Central memory CD8-positive, alpha-beta T cell (primary cell): ENCODE measurements around the gene AGRN.
"Not testable (repeated sequence)": the region's sequence is repeated elsewhere in the genome, so short reads cannot be mapped to it uniquely, and the experiment has no call there.

Experiments
- ATAC-seq: fragments of 150-1000 bp; cut with Tn5 transposase; replicated peaks from 2 replicates; pipeline ENCODE4 v1.10.0; 2022; ENCODE audit warnings: mild to moderate bottlenecking, moderate FRiP score, moderate number of reproducible peaks; ENCODE audit not compliant: poor library complexity, severe bottlenecking; ENCODE audit errors: extremely low read depth
- DNase-seq, 2 donors: peaks; one replicate each; pipeline ENCODE4 v3.0.0; 2021; ENCODE audit warnings: low spot score in 2 of 2
- H3K27ac Mint-ChIP-seq: one replicate; pipeline ENCODE4 v1.8.0; 2022; ENCODE audit warnings: low read depth, mild to moderate bottlenecking, moderate library complexity, mixed read lengths
- H3K27me3 Mint-ChIP-seq: one replicate; pipeline ENCODE4 v1.8.0; 2022; ENCODE audit warnings: mixed read lengths
- H3K36me3 Mint-ChIP-seq: one replicate; pipeline ENCODE4 v1.8.0; 2022; ENCODE audit warnings: mild to moderate bottlenecking, moderate library complexity, mixed read lengths; ENCODE audit not compliant: insufficient read depth
- H3K4me1 Mint-ChIP-seq: one replicate; pipeline ENCODE4 v1.8.0; 2022; ENCODE audit warnings: mixed read lengths
- H3K4me3 Mint-ChIP-seq: one replicate; pipeline ENCODE4 v1.8.0; 2022; ENCODE audit warnings: mild to moderate bottlenecking, moderate library complexity, mixed read lengths
- H3K9me3 Mint-ChIP-seq: one replicate; pipeline ENCODE4 v1.8.0; 2022; ENCODE audit warnings: mixed read lengths

The AGRN gene

GRCh38 chr1:1020000-1020404, at the start of gene AGRN:
Gene AGRN (plus strand): TSS chr1:1020120. CDS start chr1:1020173, 53 bp downstream.
- no peaks in the 10 kb centered on the region for H3K9me3 Mint-ChIP-seq

DNA sequence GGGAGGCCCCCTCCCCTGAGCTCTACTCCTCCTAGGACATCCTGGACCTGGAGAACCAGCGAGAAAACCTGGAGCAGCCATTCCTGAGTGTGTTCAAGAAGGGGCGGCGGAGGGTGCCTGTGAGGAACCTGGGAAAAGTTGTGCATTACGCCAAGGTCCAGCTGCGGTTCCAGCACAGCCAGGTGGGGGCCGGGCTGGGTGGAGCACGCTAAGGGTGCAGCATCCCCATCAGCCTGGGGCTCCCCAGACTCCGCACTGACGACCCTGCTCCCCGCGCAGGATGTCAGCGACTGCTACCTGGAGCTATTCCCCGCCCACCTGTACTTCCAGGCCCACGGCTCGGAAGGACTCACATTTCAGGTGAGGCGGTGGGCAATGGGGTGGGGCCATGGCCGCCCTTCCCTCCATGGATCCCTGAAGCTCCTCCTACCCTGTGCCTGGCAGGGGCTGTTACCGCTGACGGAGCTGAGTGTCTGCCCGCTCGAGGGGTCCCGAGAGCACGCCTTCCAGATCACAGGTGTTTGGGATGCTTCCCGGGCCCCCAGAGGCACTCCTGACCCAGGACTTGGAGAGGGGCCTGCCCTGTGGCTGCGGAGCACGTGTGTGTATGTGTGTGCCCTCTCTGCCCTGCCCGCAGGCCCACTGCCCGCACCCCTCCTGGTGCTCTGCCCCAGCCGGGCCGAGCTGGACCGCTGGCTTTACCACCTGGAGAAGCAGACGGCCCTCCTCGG, 49.5 kb upstream of the AGRN start:
- DNase-seq (no peak), ATAC-seq (no peak)
- Mint-ChIP-seq H3K27me3 (peaks cover 10% of the 10 kb centered on the region), H3K4me1 (no peaks in the 10 kb centered on the region), H3K9me3 (no peaks in the 10 kb centered on the region), H3K36me3 (no peaks in the 10 kb centered on the region), H3K4me3 (no peak overlapping the region), H3K27ac (no peak overlapping the region)

More at GRCh38 chr1:1020000-1020404, at the start of gene AGRN:
- H3K27me3 Mint-ChIP-seq = peaks cover 16% of the 10 kb centered on the region
- H3K4me1 Mint-ChIP-seq = peaks cover 6% of the 10 kb centered on the region
- DNase-seq (no peak), ATAC-seq (no peak)
- H3K4me3 Mint-ChIP-seq = peak within 1 kb of the TSS; percentile 55
- peaks cover 2% of the 10 kb centered on the region for H3K36me3 Mint-ChIP-seq
- H3K27ac Mint-ChIP-seq = no peak within 1 kb of the TSS

DNA sequence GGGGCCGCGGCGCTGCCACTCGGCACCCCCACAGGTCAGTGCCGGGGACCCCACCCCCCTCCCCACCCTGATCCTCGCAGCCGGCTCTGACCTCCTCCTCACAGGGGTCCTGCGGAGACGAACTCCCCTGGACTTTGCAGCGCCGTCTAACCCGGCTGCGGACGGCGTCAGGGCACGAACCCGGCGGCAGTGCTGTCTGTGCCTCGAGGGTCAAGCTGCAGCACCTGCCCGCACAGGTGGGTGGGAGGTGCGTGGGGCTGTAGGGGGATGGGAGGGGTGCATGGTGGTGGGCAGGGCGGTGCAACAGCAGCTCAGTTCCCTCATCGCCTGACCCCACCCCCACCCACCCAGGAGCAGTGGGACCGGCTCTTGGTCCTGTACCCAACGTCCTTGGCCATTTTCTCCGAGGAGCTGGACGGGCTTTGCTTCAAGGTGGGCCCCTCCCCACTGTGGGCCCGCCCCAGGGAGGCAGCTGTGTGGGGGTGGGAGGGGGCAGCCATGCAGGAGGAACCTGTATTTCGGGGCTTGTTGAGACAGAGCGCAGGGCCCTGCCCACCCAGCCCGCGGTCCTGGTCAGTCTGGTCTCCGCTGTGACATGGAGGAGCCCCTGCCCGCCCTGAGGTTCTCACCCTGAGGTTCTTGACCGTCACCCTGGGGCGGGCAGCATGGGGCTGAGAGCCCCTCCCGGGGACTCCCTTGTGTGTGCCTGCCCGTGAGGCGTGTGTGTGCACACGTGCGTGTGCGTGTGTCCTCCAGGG, 48.8 kb upstream of the AGRN start:
- Mint-ChIP-seq H3K27ac (no peak overlapping the region), H3K27me3 (peaks cover 17% of the 10 kb centered on the region), H3K36me3 (peaks cover 2% of the 10 kb centered on the region), H3K4me1 (peaks cover 5% of the 10 kb centered on the region), H3K4me3 (no peak overlapping the region), H3K9me3 (no peaks in the 10 kb centered on the region)
- ATAC-seq = no peak
- DNase-seq = no peak

DNA sequence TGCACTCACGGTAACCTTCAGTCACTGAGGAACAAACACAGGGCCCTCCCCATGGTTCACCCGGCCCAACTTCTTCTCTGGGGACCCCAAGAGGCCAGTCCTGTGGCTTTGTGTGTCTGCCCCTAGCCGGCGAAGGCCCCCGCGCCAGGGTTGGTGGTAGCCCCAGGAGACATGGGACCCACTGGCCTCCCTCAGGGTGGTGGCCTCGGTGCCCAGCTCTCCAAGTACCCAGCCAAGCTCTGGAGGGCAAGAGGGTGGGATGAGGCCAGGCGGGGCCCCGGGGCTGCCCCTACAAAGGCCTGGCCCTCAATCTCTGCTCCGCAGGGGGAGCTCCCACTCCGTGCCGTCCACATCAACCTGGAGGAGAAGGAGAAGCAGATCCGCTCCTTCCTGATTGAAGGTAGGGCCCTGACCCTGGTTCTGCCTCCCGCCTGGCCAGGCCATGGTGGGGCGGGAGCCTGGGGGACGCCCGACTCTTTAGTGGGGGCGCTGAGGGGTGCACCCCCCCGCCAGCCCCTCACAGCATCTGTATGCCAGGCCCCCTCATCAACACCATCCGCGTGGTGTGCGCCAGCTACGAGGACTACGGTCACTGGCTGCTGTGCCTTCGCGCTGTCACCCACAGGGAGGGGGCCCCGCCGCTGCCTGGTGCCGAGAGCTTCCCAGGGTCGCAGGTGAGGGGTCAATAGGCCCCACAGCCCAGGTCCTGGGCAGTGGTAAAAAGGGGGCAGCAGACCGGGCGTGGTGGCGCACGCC, 48.0 kb upstream of the AGRN start:
- H3K4me1 Mint-ChIP-seq = peaks cover 5% of the 10 kb centered on the region
- no peak for DNase-seq
- peaks cover 2% of the 10 kb centered on the region for H3K36me3 Mint-ChIP-seq
- H3K9me3 Mint-ChIP-seq = no peaks in the 10 kb centered on the region
- no peak for ATAC-seq
- H3K4me3 Mint-ChIP-seq = no peak overlapping the region
- no peak overlapping the region for H3K27ac Mint-ChIP-seq
- H3K27me3 Mint-ChIP-seq = peaks cover 17% of the 10 kb centered on the region

DNA sequence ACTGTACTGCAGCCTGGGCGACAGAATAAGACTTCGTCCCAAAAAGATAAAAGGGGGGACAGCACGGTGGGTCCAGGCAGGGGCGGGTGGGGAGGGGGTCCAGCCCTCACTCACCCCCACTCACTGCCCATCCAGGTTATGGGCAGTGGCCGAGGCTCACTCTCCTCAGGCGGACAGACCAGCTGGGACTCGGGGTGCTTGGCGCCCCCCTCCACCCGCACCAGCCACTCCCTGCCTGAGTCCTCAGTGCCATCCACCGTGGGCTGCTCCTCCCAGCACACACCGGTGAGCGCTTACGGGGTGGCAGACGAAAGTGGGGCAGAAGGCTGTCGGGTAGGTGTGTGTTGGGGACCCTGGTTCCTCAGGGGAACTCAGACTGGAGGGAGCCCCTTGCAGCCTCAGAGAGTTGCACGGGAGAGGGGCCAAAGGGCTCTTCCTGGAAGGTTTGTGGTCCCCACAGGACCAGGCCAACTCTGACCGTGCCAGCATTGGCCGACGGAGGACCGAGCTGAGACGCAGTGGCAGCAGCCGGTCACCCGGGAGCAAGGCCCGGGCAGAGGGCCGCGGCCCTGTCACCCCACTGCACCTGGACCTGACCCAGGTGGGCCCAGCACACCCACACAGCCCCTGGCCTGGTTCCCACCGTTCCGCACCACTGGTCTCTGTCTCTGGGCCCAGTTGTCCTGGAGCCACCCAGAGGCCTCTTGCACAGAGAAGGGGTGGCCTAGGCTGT, 47.0 kb upstream of the AGRN start:
- H3K4me3 Mint-ChIP-seq = no peak overlapping the region
- H3K27ac Mint-ChIP-seq = no peak overlapping the region
- H3K36me3 Mint-ChIP-seq = peaks cover 2% of the 10 kb centered on the region
- peaks cover 5% of the 10 kb centered on the region for H3K4me1 Mint-ChIP-seq
- H3K9me3 Mint-ChIP-seq = no peaks in the 10 kb centered on the region
- ATAC-seq = no peak
- no peak for DNase-seq
- H3K27me3 Mint-ChIP-seq = peaks cover 17% of the 10 kb centered on the region

GRCh38 chr1:973459-974292, 46.2 kb upstream of the AGRN start:
- no peak for DNase-seq
- Mint-ChIP-seq H3K36me3 (peaks cover 2% of the 10 kb centered on the region), H3K4me1 (peaks cover 10% of the 10 kb centered on the region), H3K4me3 (no peak overlapping the region), H3K27me3 (peaks cover 17% of the 10 kb centered on the region), H3K27ac (no peak overlapping the region), H3K9me3 (no peaks in the 10 kb centered on the region)
- no peak for ATAC-seq

GRCh38 chr1:974293-974640, 45.7 kb upstream of the AGRN start:
- H3K36me3 Mint-ChIP-seq = peaks cover 2% of the 10 kb centered on the region
- ATAC-seq (no peak), DNase-seq (no peak)
- no peaks in the 10 kb centered on the region for H3K9me3 Mint-ChIP-seq
- peaks cover 17% of the 10 kb centered on the region for H3K27me3 Mint-ChIP-seq
- H3K27ac Mint-ChIP-seq = no peak overlapping the region
- no peak overlapping the region for H3K4me3 Mint-ChIP-seq
- H3K4me1 Mint-ChIP-seq = peaks cover 10% of the 10 kb centered on the region

- peak overlapping the region; percentile 56 for H3K4me3 Mint-ChIP-seq
- H3K27me3 Mint-ChIP-seq = peaks cover 17% of the 10 kb centered on the region
- peaks cover 2% of the 10 kb centered on the region for H3K36me3 Mint-ChIP-seq
- H3K27ac Mint-ChIP-seq = no peak overlapping the region
- no peaks in the 10 kb centered on the region for H3K9me3 Mint-ChIP-seq
- no peak for ATAC-seq
- H3K4me1 Mint-ChIP-seq = peaks cover 10% of the 10 kb centered on the region
- DNase-seq = no peak
Measured at GRCh38 chr1:974687-975328, 45.1 kb upstream of the AGRN start.

DNA sequence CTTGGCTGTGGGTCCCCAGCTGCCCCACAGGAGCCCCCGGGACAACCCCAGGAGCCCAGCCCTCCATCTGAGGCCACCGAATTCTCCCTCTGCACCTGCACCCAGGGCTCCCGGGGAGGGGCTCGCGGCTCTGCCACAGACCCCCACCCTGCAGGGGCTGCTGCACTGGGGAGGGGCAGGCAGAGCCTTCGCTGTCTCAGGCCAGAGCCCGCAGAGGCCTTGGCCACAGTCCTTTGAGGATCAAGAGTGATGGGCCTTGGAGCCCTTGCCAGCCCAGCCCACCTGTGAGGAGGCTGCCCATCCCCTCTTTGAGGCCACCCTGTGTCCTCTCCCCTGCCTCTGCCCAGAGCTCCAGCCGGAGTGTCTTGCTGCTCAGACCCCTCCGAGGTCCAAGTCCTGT, 44.6 kb upstream of the AGRN start:
- Mint-ChIP-seq H3K4me1 (peaks cover 10% of the 10 kb centered on the region), H3K27me3 (peaks cover 17% of the 10 kb centered on the region), H3K27ac (no peak overlapping the region), H3K4me3 (peak overlapping the region; percentile 65), H3K36me3 (peaks cover 2% of the 10 kb centered on the region), H3K9me3 (no peaks in the 10 kb centered on the region)
- DNase-seq (no peak), ATAC-seq (no peak)

- peaks cover 17% of the 10 kb centered on the region for H3K27me3 Mint-ChIP-seq
- H3K9me3 Mint-ChIP-seq = no peaks in the 10 kb centered on the region
- peaks cover 10% of the 10 kb centered on the region for H3K4me1 Mint-ChIP-seq
- peaks cover 2% of the 10 kb centered on the region for H3K36me3 Mint-ChIP-seq
- peak; percentile 31 to 60 for DNase-seq
- H3K4me3 Mint-ChIP-seq = peak overlapping the region; percentile 65
- H3K27ac Mint-ChIP-seq = no peak overlapping the region
- ATAC-seq = peak; percentile 79
Measured at GRCh38 chr1:975896-976683, 43.8 kb upstream of the AGRN start.

DNA sequence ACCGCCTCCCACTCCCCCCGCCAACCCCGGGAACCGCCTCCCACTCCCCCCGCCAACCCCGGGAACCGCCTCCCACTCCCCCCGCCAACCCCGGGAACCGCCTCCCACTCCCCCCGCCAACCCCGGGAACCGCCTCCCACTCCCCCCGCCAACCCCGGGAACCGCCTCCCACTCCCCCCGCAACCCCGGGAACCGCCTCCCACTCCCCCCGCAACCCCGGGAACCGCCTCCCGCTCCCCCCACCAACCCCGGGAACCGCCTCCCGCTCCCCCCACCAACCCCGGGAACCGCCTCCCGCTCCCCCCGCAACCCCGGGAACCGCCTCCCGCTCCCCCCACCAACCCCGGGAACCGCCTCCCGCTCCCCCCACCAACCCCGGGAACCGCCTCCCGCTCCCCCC, 43.1 kb upstream of the AGRN start:
- DNase-seq, ATAC-seq, H3K4me3 Mint-ChIP-seq, H3K36me3 Mint-ChIP-seq, H3K9me3 Mint-ChIP-seq, H3K27ac Mint-ChIP-seq: not testable (repeated sequence)
- peaks cover 17% of the 10 kb centered on the region for H3K27me3 Mint-ChIP-seq
- H3K4me1 Mint-ChIP-seq = peaks cover 10% of the 10 kb centered on the region
